BE2C (cell line): Measurements from ENCODE around the gene CLIC4.
"Not testable (repeated sequence)": the region's sequence is repeated elsewhere in the genome, so short reads cannot be mapped to it uniquely, and the experiment has no call there.

Experiments used
- DNase-seq: peaks from one replicate; pipeline ENCODE4 v3.0.0-alpha.2; 2020
- H3K27me3 ChIP-seq: fragments of 250-450 bp; sonication (Bioruptor Pico); 2 replicates; pipeline ENCODE4 v1.5.1; 2020; ENCODE audit warnings: mild to moderate bottlenecking
- H3K36me3 ChIP-seq: fragments of 250-450 bp; sonication (Bioruptor Pico); 2 replicates; pipeline ENCODE4 v1.5.1; 2020; ENCODE audit warnings: mild to moderate bottlenecking
- H3K4me1 ChIP-seq: fragments of 250-450 bp; sonication (Bioruptor Pico); 2 replicates; pipeline ENCODE4 v1.5.1; 2020
- H3K4me3 ChIP-seq: 2 replicates; pipeline ENCODE4 v1.5.1; 2011; ENCODE audit warnings: low read depth, low read length
- H3K9me3 ChIP-seq: fragments of 250-450 bp; sonication (Bioruptor Pico); 2 replicates; pipeline ENCODE4 v1.5.1; 2020
- TF ChIP-seq, protein P1 (sequence below): IDR thresholded peaks from 2 replicates; pipeline ENCODE4 v1.5.1; 2012; ENCODE audit warnings: mild to moderate bottlenecking, low read depth, low read length

Gene CLIC4

DNA sequence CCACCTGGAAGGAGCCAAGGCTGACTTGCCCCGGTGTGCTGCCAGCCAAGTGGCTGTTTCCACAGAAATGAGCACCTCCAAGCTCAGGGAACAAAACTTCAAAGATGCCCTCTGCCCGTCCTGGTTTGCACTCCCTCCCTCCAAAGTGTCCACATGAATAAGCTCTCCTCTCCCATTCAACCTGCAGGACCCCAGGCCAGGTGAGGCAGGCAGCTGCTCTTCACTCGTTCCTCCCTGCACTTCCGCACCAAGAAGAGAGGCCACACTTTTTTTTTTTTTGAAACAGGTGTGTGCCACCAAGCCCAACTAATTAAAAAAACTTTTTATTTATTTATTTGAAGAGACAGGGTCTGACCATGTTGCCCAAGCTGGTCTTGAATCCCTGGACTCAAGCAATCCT is 18.5 kb upstream of the CLIC4 start:
- H3K9me3 ChIP-seq, result no peaks in the 10 kb centered on the region
- no peak for DNase-seq
- H3K4me1 ChIP-seq, result no peaks in the 10 kb centered on the region
- H3K27me3 ChIP-seq, result no peaks in the 10 kb centered on the region
- H3K36me3 ChIP-seq, result no peaks in the 10 kb centered on the region
- no peak overlapping the region for H3K4me3 ChIP-seq
- TF ChIP-seq, protein P1, sequence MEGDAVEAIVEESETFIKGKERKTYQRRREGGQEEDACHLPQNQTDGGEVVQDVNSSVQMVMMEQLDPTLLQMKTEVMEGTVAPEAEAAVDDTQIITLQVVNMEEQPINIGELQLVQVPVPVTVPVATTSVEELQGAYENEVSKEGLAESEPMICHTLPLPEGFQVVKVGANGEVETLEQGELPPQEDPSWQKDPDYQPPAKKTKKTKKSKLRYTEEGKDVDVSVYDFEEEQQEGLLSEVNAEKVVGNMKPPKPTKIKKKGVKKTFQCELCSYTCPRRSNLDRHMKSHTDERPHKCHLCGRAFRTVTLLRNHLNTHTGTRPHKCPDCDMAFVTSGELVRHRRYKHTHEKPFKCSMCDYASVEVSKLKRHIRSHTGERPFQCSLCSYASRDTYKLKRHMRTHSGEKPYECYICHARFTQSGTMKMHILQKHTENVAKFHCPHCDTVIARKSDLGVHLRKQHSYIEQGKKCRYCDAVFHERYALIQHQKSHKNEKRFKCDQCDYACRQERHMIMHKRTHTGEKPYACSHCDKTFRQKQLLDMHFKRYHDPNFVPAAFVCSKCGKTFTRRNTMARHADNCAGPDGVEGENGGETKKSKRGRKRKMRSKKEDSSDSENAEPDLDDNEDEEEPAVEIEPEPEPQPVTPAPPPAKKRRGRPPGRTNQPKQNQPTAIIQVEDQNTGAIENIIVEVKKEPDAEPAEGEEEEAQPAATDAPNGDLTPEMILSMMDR, result no peak

DNA sequence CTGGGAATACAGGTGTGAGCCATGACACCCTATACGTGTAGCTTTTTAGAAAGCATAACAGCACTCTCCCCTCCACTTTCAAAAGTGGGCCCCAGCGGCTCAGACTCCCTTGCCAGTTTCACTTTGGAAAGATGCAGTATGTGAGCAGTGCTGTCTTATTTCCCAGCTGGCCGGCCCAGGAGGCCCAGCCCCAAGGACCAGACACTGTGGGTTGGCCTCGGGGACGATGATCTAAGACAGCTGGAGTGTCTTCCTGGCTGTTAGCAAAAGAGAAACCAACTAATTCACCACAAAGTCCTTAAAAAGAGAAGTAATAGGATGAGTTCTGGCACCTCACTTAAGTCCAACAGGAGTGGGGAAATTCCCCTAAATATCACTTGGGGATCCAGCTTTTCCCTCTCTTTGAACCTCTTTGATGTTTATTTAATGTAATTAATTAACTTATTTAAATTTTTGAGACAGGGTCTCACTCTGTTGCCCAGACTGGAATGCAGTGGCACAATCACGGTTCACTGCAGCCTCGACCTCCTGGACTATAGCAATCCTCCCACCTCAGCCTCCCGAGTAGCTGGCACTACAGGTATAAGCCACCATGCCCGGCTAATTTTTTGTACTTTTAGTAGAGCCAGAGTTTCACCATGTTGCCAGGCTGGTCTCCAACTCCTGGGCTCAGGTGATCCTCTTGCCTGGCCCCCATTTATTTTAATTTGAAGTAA is 17.6 kb upstream of the CLIC4 start:
- Histone ChIP-seq H3K27me3 (no peaks in the 10 kb centered on the region), H3K36me3 (no peaks in the 10 kb centered on the region), H3K9me3 (no peaks in the 10 kb centered on the region), H3K4me3 (no peak overlapping the region), H3K4me1 (no peaks in the 10 kb centered on the region)
- no peak for DNase-seq
- TF ChIP-seq, protein P1, result no peak

DNA sequence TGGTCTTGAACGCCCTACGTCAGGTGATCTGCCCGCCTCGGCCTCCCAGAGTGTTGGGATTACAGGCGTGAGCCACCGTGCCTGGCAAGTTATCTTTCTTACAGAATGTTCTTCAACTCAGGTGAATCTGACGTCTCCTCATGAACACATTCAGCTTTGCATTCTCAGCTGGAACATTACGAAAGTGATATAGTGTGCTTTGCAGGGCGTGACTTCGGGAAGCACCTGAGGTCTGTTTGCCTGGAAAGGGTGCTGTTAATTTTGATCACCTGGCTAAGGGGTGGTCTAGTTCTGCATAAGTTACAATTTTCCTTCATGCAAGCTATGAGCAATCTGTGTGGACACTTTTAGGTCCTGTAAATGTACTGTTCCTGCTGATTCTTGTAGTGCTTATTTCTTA is 16.3 kb upstream of the CLIC4 start:
- TF ChIP-seq, protein P1, result no peak
- Histone ChIP-seq H3K4me3 (no peak overlapping the region), H3K4me1 (no peaks in the 10 kb centered on the region), H3K27me3 (no peaks in the 10 kb centered on the region), H3K9me3 (no peaks in the 10 kb centered on the region), H3K36me3 (no peaks in the 10 kb centered on the region)
- no peak for DNase-seq

DNA sequence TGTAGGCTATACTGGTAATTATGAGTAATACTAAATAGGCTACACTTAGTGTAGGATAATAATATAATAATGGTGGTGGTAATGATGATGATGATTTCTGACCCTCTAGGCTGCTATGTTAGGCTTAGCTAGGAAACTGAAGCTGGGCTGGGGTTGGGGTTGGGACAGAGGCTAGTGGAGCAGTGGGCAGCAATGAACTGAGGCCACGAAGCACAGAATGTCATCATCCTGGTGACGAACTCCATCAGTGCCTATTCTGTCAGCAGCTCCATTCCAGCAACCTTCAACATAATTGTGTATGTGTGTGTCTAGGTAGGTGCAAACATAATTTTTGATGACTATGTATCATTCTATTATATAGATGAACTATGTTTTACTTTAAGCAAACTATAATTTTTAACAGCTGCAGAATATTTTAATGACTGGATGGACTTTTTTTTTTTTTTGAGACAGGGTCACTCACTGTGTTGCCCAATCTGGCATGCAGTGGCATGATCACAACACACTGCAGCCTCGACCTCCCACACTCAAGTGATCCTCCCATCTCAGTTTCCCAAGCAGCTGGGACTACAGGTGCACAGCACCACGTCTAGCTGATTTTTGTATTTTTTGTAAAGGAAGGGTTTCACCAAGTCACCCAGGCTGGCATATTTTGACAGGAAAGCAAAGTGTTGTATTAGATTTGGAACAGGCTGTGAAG is 12.9 kb upstream of the CLIC4 start:
- TF ChIP-seq, protein P1, result no peak
- Histone ChIP-seq H3K4me3 (no peak overlapping the region), H3K36me3 (no peaks in the 10 kb centered on the region), H3K9me3 (no peaks in the 10 kb centered on the region), H3K4me1 (peaks cover 5% of the 10 kb centered on the region; the same call in 1 of the 2 replicates), H3K27me3 (no peaks in the 10 kb centered on the region)
- DNase-seq, result no peak

DNA sequence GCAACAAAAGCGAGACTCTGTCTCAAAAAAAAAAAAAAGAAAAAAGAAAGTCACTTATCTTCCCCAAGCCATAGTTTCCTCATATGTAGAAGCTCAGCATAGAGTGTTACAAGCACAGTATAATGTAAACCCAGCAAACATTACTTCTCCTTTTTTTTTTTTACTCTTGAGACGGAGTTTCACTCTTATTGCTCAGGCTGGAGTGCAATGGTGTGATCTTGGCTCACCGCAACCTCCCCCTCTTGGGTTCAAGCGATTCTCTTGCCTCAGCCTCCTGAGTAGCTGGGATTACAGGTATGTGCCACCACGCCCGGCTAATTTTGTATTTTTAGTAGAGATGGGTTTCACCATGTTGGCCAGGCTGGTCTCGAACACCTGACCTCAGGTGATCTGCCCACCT is 11.9 kb upstream of the CLIC4 start:
- H3K27me3 ChIP-seq, H3K4me1 ChIP-seq, DNase-seq, H3K4me3 ChIP-seq, H3K9me3 ChIP-seq, H3K36me3 ChIP-seq: not testable (repeated sequence)

DNA sequence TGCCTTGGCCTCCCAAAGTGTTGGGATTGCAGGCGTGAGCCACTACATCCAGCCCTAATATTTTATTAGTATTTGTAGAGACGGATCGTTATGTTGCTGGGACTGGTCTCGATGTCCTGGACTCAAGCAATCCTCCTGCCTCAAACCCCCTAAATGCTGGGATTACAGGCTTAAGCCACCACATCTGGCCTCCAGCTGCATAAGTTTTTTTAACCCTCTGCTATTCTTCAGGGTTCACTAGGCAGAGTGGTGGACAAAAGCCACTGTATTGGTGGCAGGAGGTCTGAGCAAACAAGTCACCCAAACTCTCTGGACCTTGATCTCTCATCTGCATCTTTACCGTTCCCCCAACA is 10.1 kb upstream of the CLIC4 start:
- no peak for DNase-seq
- Histone ChIP-seq H3K4me3 (no peak overlapping the region), H3K27me3 (no peaks in the 10 kb centered on the region), H3K36me3 (no peaks in the 10 kb centered on the region), H3K9me3 (no peaks in the 10 kb centered on the region), H3K4me1 (peaks cover 5% of the 10 kb centered on the region; the same call in 1 of the 2 replicates)
- TF ChIP-seq, protein P1, result no peak
